Occipital lobe (tissue), 2 donors: ENCODE measurements around the gene WDR6. TPM values are rescaled to one million over a fixed set of nuclear protein-coding genes. Genes with fewer than 3 reads are reported as not detected.

Source experiments
- DNase-seq: peaks from one replicate; lab custom pipeline; 2025; lab: John Stamatoyannopoulos, UW
- total RNA-seq: library from RNA; depleted of rRNA; stranded (reverse); fragments of >200 nt; gene quantifications from one replicate; pipeline ENCODE4 v1.2.3, GENCODE V29; 2014

Gene WDR6
- total RNA-seq, 1 donor from 2014 or later, result 85.6 TPM

- DNase-seq, result no peak
Observed at GRCh38 chr3:49015072-49015471, 7.9 kb downstream of the WDR6 start.

- DNase-seq, result no peak
Observed at GRCh38 chr3:49015765-49016164, 8.6 kb downstream of the WDR6 start.

GRCh38 chr3:49016414-49017228, 9.4 kb downstream of the WDR6 start:
- no peak for DNase-seq

- no peak for DNase-seq
Observed at GRCh38 chr3:49017229-49017970, 10.2 kb downstream of the WDR6 start.

GRCh38 chr3:49017971-49018706, 10.9 kb downstream of the WDR6 start, which contains the start of gene DALRD3:
Gene DALRD3 (minus strand): TSS chr3:49018580. CDS start chr3:49018564, 16 bp downstream.
- DNase-seq, result peak; percentile 63

- DNase-seq, result no peak
Observed at GRCh38 chr3:49018707-49019006, 11.5 kb downstream of the WDR6 start.

GRCh38 chr3:49019941-49020329, 12.7 kb downstream of the WDR6 start:
- no peak for DNase-seq

GRCh38 chr3:49020330-49021212, 13.4 kb downstream of the WDR6 start:
- no peak for DNase-seq

- peak; percentile 95 for DNase-seq
Observed at GRCh38 chr3:49021213-49021812, 14.1 kb downstream of the WDR6 start.

- DNase-seq, result peak; percentile 81
Observed at GRCh38 chr3:49021813-49022687, 14.9 kb downstream of the WDR6 start, which contains the start of gene NDUFAF3. Gene NDUFAF3 (plus strand): TSS chr3:49022121. CDS start chr3:49022145, 24 bp downstream.

GRCh38 chr3:49022688-49023171, 15.5 kb downstream of the WDR6 start:
- no peak for DNase-seq

GRCh38 chr3:49023775-49024174, 16.6 kb downstream of the WDR6 start:
- DNase-seq, result no peak

GRCh38 chr3:49024449-49024848, 17.3 kb downstream of the WDR6 start:
- DNase-seq, result no peak

- no peak for DNase-seq
Observed at GRCh38 chr3:49025005-49025792, 18.0 kb downstream of the WDR6 start.

GRCh38 chr3:49025793-49026520, 18.8 kb downstream of the WDR6 start:
- no peak for DNase-seq

- no peak for DNase-seq
Observed at GRCh38 chr3:49026536-49026935, 19.3 kb downstream of the WDR6 start.

- DNase-seq, result no peak
Observed at GRCh38 chr3:49027634-49028033, 20.4 kb downstream of the WDR6 start.

- no peak for DNase-seq
Observed at GRCh38 chr3:49028298-49028672, 21.1 kb downstream of the WDR6 start.
